SU-DHL-6 (cell line): ENCODE measurements around the gene POLRMT.

Experiments
- H2AFZ ChIP-seq: fragments of 200-600 bp; sonication (generic); 2 replicates; pipeline ENCODE4 v1.6.1; 2014; ENCODE audit warnings: low read depth, mild to moderate bottlenecking, moderate library complexity, mixed read lengths, antibody characterized with exemption, low read length; ENCODE audit not compliant: severe bottlenecking
- H3F3A ChIP-seq: fragments of 200-600 bp; shearing (Covaris generic); 2 replicates; pipeline ENCODE4 v1.6.0; 2016; ENCODE audit warnings: antibody characterized with exemption, mild to moderate bottlenecking; ENCODE audit not compliant: insufficient read depth
- H3K27ac ChIP-seq: fragments of 200-600 bp; sonication (generic); 2 replicates; pipeline ENCODE4 v1.5.1; 2016; ENCODE audit warnings: low read depth, mild to moderate bottlenecking, low read length, moderate library complexity, mixed read lengths
- H3K27me3 ChIP-seq: fragments of 200-600 bp; sonication (generic), shearing (Covaris generic); 2 replicates; pipeline ENCODE4 v1.6.0; 2014; ENCODE audit warnings: mild to moderate bottlenecking, low read length
- H3K36me3 ChIP-seq: fragments of 200-600 bp; sonication (generic); 2 replicates; pipeline ENCODE4 v1.6.1; 2014; ENCODE audit warnings: mild to moderate bottlenecking, low read length, mixed read lengths
- H3K4me2 ChIP-seq: fragments of 300-600, 200-600 bp; shearing (Covaris generic), sonication (generic); 2 replicates; pipeline ENCODE4 v1.6.0; 2014; ENCODE audit warnings: low read length, low read depth, mild to moderate bottlenecking; ENCODE audit not compliant: poor library complexity, severe bottlenecking
- H3K4me3 ChIP-seq: fragments of 200-600 bp; sonication (generic); 2 replicates; pipeline ENCODE4 v1.5.1; 2014; ENCODE audit warnings: antibody characterized with exemption, low read length, mild to moderate bottlenecking, mixed read lengths; ENCODE audit not compliant: insufficient read depth, poor library complexity, severe bottlenecking
- H3K79me2 ChIP-seq: fragments of 200-600 bp; sonication (generic); 2 replicates; pipeline ENCODE4 v1.6.1; 2014; ENCODE audit warnings: mild to moderate bottlenecking, low read length, moderate library complexity; ENCODE audit not compliant: insufficient read depth
- H3K9ac ChIP-seq: fragments of 200-600 bp; sonication (generic); 2 replicates; pipeline ENCODE4 v1.7.0; 2014; ENCODE audit warnings: mild to moderate bottlenecking, low read length
- H3K9me2 ChIP-seq: fragments of 200-600 bp; sonication (generic); replicated peaks from 2 replicates; pipeline ENCODE4 v1.6.1; 2014; ENCODE audit warnings: low read length; ENCODE audit not compliant: insufficient read depth
- H3K9me3 ChIP-seq: fragments of 200-600 bp; sonication (generic); 2 replicates; pipeline ENCODE4 v1.6.1; 2014; ENCODE audit warnings: low read length, mixed read lengths; ENCODE audit not compliant: insufficient read depth
- H4K20me1 ChIP-seq: fragments of 200-600 bp; sonication (generic); 2 replicates; pipeline ENCODE4 v1.6.1; 2014; ENCODE audit warnings: low read depth, mild to moderate bottlenecking, antibody characterized with exemption, low read length, moderate library complexity, mixed read lengths
- EZH2phosphoT487 ChIP-seq: fragments of 200-600 bp; sonication (generic), shearing (Covaris generic); conservative IDR thresholded peaks from 2 replicates; pipeline ENCODE4 v1.6.1; 2018; ENCODE audit warnings: mild to moderate bottlenecking, antibody characterized with exemption, low read length, moderate library complexity, mixed read lengths
- TF ChIP-seq, protein P1 (sequence below): fragments of 200-600 bp; sonication (generic); IDR thresholded peaks from one replicate; pipeline ENCODE4 v1.5.1; 2017; ENCODE audit warnings: antibody characterized with exemption, mild to moderate bottlenecking, low read length, moderate library complexity; ENCODE audit not compliant: insufficient read depth, poor library complexity, severe bottlenecking

The POLRMT gene

DNA sequence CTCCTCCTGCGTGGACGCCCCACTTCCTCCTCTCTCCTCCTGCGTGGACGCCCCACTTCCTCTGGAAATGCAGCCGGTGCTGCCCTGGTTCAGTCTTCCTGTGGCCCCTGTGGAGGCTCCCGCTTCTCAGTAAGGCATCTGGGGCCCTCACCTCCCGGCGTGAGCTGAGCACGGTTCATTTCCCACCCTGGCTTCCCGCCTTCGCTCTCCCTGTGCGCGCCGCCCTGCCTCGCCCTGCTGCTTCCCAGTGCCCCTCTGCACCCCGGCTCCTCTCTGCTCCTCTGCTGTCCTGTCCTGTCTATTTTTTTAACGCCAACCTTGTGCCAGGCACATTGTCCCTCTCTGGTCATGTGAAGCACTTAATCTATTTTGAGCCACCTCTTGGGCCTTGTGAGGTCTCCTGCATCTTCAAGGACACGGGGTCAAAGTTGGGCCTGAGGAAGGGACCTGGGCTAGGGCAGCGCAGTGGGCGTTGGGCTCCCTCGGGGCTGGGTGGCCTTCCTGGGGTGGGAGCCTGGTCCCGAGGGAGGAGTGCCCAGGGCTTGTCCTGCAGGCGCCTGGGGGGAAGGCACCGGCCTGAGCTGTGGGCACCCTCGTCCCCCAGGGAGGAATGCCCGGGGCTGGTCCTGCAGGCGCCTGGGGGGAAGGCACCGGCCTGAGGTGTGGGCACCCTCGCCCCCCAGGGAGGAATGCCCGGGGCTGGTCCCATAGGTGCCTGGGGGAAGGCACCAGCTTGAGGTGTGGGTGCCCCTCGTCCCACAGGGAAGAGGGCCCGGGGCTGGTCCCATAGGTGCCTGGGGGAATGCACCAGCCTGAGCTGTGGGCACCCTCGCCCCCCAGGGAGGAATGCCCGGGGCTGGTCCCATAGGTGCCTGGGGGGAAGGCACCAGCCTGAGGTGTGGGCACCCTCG lies 30.7 kb downstream of the POLRMT start:
- TF ChIP-seq, protein P1, sequence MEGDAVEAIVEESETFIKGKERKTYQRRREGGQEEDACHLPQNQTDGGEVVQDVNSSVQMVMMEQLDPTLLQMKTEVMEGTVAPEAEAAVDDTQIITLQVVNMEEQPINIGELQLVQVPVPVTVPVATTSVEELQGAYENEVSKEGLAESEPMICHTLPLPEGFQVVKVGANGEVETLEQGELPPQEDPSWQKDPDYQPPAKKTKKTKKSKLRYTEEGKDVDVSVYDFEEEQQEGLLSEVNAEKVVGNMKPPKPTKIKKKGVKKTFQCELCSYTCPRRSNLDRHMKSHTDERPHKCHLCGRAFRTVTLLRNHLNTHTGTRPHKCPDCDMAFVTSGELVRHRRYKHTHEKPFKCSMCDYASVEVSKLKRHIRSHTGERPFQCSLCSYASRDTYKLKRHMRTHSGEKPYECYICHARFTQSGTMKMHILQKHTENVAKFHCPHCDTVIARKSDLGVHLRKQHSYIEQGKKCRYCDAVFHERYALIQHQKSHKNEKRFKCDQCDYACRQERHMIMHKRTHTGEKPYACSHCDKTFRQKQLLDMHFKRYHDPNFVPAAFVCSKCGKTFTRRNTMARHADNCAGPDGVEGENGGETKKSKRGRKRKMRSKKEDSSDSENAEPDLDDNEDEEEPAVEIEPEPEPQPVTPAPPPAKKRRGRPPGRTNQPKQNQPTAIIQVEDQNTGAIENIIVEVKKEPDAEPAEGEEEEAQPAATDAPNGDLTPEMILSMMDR: no peak
- no peak for TF ChIP-seq EZH2phosphoT487
- Histone ChIP-seq H3K4me2 (no peak overlapping the region), H3K4me3 (no peak overlapping the region), H4K20me1 (no peaks in the 10 kb centered on the region), H3K79me2 (no peaks in the 10 kb centered on the region), H3K36me3 (no peaks in the 10 kb centered on the region), H3K9me3 (no peaks in the 10 kb centered on the region), H3K9ac (no peak overlapping the region), H3F3A (no peaks in the 10 kb centered on the region), H3K27me3 (no peaks in the 10 kb centered on the region), H2AFZ (no peak overlapping the region), H3K27ac (no peak overlapping the region), H3K9me2 (no peaks in the 10 kb centered on the region)

- Histone ChIP-seq H3K4me2 (no peak overlapping the region), H3K36me3 (no peaks in the 10 kb centered on the region), H3K9me3 (no peaks in the 10 kb centered on the region)
Observed at GRCh38 chr19:601790-602189, 31.5 kb downstream of the POLRMT start.

DNA sequence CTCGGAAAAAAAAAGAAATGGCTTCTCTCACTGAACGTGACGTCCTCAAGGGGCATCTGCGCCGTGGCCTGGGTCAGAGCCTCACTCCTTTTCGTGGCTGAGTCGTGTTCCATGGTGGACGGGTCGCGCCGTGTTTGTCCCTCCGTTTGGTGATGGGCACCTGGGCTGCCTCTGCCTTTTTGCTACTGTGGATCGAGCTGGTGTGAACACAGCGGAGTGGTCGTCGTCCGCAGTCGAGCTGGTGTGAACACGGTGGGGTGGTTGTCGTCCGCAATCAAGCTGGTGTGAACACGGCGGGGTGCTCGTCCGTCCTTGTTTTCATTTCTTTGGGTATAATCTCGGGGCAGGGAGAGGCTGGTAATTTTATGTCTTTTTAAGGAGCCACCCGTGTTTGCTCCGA lies 32.0 kb downstream of the POLRMT start:
- H3K36me3 ChIP-seq: no peaks in the 10 kb centered on the region
- no peaks in the 10 kb centered on the region for H3K9me3 ChIP-seq
- no peak overlapping the region for H2AFZ ChIP-seq
- no peak for TF ChIP-seq EZH2phosphoT487
- TF ChIP-seq, protein P1: no peak
- no peaks in the 10 kb centered on the region for H3K27me3 ChIP-seq
- no peaks in the 10 kb centered on the region for H3K79me2 ChIP-seq
- H3K4me2 ChIP-seq: no peak overlapping the region
- no peaks in the 10 kb centered on the region for H4K20me1 ChIP-seq
- H3K9me2 ChIP-seq: no peaks in the 10 kb centered on the region
- H3F3A ChIP-seq: no peaks in the 10 kb centered on the region
- H3K9ac ChIP-seq: no peak overlapping the region
- no peak overlapping the region for H3K4me3 ChIP-seq
- H3K27ac ChIP-seq: no peak overlapping the region

More at GRCh38 chr19:601790-602189, 31.5 kb downstream of the POLRMT start:
- H3K27me3 ChIP-seq: no peaks in the 10 kb centered on the region
- no peak overlapping the region for H2AFZ ChIP-seq
- H3K27ac ChIP-seq: no peak overlapping the region
- H3K9ac ChIP-seq: no peak overlapping the region
- H3K79me2 ChIP-seq: no peaks in the 10 kb centered on the region
- no peak overlapping the region for H3K4me3 ChIP-seq
- no peaks in the 10 kb centered on the region for H3F3A ChIP-seq
- H4K20me1 ChIP-seq: no peaks in the 10 kb centered on the region
- no peak for TF ChIP-seq EZH2phosphoT487
- TF ChIP-seq, protein P1: no peak
- no peaks in the 10 kb centered on the region for H3K9me2 ChIP-seq
